HepG2 (cell line): Measurements from ENCODE around the gene ZNRF3. TPM values are rescaled to one million over a fixed set of nuclear protein-coding genes. Genes with fewer than 3 reads are reported as not detected.

Experiments used
- CEBPG ChIP-seq: IDR thresholded peaks from 2 replicates; pipeline ENCODE4 v1.6.1; 2016
- ETV6 ChIP-seq: sonication (generic); formaldehyde crosslinking; conservative IDR thresholded peaks from 2 replicates; pipeline ENCODE4 v1.4.0; 2020; ENCODE audit warnings: missing genetic modification reagents
- GATAD2A ChIP-seq: IDR thresholded peaks from 2 replicates; pipeline ENCODE4 v1.6.1; 2016
- GZF1 ChIP-seq: sonication (generic); formaldehyde crosslinking; IDR thresholded peaks from 2 replicates; pipeline ENCODE4 v1.5.1; 2020; ENCODE audit warnings: mild to moderate bottlenecking, missing genetic modification reagents
- NR2F1 ChIP-seq, 2 experiments: fragments of 450-650 bp in 1 of 2; formaldehyde crosslinking in 1 of 2; IDR thresholded peaks; 2 replicates each; pipeline versions ENCODE4 v1.5.0 to v1.6.1; 2016 to 2020; ENCODE audit warnings: mild to moderate bottlenecking in 1 of 2, missing compliant biosample characterization in 1 of 2, missing genetic modification reagents in 1 of 2, moderate library complexity in 1 of 2
- SALL2 ChIP-seq: sonication (generic); formaldehyde crosslinking; IDR thresholded peaks from 2 replicates; pipeline ENCODE4 v1.8.1; 2023; ENCODE audit warnings: mild to moderate bottlenecking, missing genetic modification reagents, inconsistent platforms
- ZC3H4 ChIP-seq: sonication (generic); formaldehyde crosslinking; IDR thresholded peaks from 2 replicates; pipeline ENCODE4 v1.4.0; 2020; ENCODE audit warnings: missing genetic modification reagents, borderline replicate concordance
- ZFP36L1 ChIP-seq: sonication (generic); formaldehyde crosslinking; IDR thresholded peaks from 2 replicates; pipeline ENCODE4 v1.8.0; 2022; ENCODE audit warnings: mild to moderate bottlenecking, missing genetic modification reagents, moderate library complexity
- ZFP41 ChIP-seq: sonication (generic); formaldehyde crosslinking; IDR thresholded peaks from 2 replicates; pipeline ENCODE4 v1.4.0; 2020; ENCODE audit warnings: mild to moderate bottlenecking, missing genetic modification reagents, borderline replicate concordance
- ZNF121 ChIP-seq: sonication (generic); formaldehyde crosslinking; IDR thresholded peaks from 2 replicates; pipeline ENCODE4 v1.5.0; 2020; ENCODE audit warnings: mild to moderate bottlenecking, missing genetic modification reagents
- ZNF317 ChIP-seq: sonication (generic); formaldehyde crosslinking; IDR thresholded peaks from 2 replicates; pipeline ENCODE4 v1.5.0; 2020; ENCODE audit warnings: mild to moderate bottlenecking, missing genetic modification reagents
- ZNF350 ChIP-seq: sonication (generic); formaldehyde crosslinking; IDR thresholded peaks from 2 replicates; pipeline ENCODE4 v1.4.0; 2020; ENCODE audit warnings: mild to moderate bottlenecking, low read depth, missing genetic modification reagents, borderline replicate concordance
- ZNF615 ChIP-seq: sonication (generic); formaldehyde crosslinking; IDR thresholded peaks from 2 replicates; pipeline ENCODE4 v1.5.0; 2020; ENCODE audit warnings: mild to moderate bottlenecking, missing genetic modification reagents, borderline replicate concordance
- ZNF891 ChIP-seq: sonication (generic); formaldehyde crosslinking; IDR thresholded peaks from 2 replicates; pipeline ENCODE4 v1.5.0; 2020; ENCODE audit warnings: mild to moderate bottlenecking, missing genetic modification reagents
- ZSCAN20 ChIP-seq: sonication (generic); formaldehyde crosslinking; IDR thresholded peaks from 2 replicates; pipeline ENCODE4 v1.4.0; 2020; ENCODE audit warnings: missing genetic modification reagents, mild to moderate bottlenecking, borderline replicate concordance
- polyA plus RNA-seq, 8 experiments: library from polyadenylated mRNA; depleted of rRNA in 3 of 8; stranded (reverse) in 7 of 8; unstranded in 1 of 8; fragments of >200 nt; fragmentation: Illumina TruSeq in 4 of 8; extraction: Trizol in 4 of 8; gene quantifications; 2 replicates each; pipeline versions ENCODE4 v1.2.1 to v1.2.3, GENCODE V29; 2011 to 2016; ENCODE audit warnings: low read depth in 4 of 8, missing spikeins in 1 of 8, mixed read lengths in 1 of 8; ENCODE audit not compliant: insufficient read depth in 1 of 8
- total RNA-seq, 5 experiments: library from RNA; depleted of rRNA; stranded (reverse); fragments of >200 nt; fragmentation: Illumina TruSeq; extraction: Trizol; gene quantifications; 2 replicates each; pipeline ENCODE4 v1.2.3, GENCODE V29; 2016; ENCODE audit warnings: low read depth in 1 of 5
- TF ChIP-seq, protein P1 (sequence below): sonication (generic); formaldehyde crosslinking; IDR thresholded peaks from 2 replicates; pipeline ENCODE4 v1.4.0; 2020; ENCODE audit warnings: low read depth, mild to moderate bottlenecking, missing genetic modification reagents
- TF ChIP-seq, protein P2 (sequence below): sonication (generic); formaldehyde crosslinking; IDR thresholded peaks from 2 replicates; pipeline ENCODE4 v1.4.0; 2020; ENCODE audit warnings: mild to moderate bottlenecking, missing genetic modification reagents
- TF ChIP-seq, protein P3 (sequence below), 2 experiments: sonication (generic) in 1 of 2; formaldehyde crosslinking in 1 of 2; IDR thresholded peaks; 2 replicates each; pipeline versions ENCODE4 v1.5.1 to v1.6.1; 2011 to 2020; ENCODE audit warnings: borderline replicate concordance in 1 of 2, low read depth in 1 of 2, low read length in 1 of 2, mild to moderate bottlenecking in 1 of 2, missing genetic modification reagents in 1 of 2, moderate library complexity in 1 of 2
- TF ChIP-seq, protein P4 (sequence below): sonication (generic); formaldehyde crosslinking; IDR thresholded peaks from 2 replicates; pipeline ENCODE4 v1.5.0; 2020; ENCODE audit warnings: mild to moderate bottlenecking, missing genetic modification reagents
- TF ChIP-seq, protein P5 (sequence below): sonication (generic); formaldehyde crosslinking; IDR thresholded peaks from 2 replicates; pipeline ENCODE4 v1.4.0; 2020; ENCODE audit warnings: mild to moderate bottlenecking, low read depth, missing genetic modification reagents

The ZNRF3 gene
- total and polyA plus RNA-seq, 2 of the 13 experiments (the other 11 are each of a cell fraction or from before 2014, with no cell fraction given) = 20.3 to 36.7 TPM

DNA sequence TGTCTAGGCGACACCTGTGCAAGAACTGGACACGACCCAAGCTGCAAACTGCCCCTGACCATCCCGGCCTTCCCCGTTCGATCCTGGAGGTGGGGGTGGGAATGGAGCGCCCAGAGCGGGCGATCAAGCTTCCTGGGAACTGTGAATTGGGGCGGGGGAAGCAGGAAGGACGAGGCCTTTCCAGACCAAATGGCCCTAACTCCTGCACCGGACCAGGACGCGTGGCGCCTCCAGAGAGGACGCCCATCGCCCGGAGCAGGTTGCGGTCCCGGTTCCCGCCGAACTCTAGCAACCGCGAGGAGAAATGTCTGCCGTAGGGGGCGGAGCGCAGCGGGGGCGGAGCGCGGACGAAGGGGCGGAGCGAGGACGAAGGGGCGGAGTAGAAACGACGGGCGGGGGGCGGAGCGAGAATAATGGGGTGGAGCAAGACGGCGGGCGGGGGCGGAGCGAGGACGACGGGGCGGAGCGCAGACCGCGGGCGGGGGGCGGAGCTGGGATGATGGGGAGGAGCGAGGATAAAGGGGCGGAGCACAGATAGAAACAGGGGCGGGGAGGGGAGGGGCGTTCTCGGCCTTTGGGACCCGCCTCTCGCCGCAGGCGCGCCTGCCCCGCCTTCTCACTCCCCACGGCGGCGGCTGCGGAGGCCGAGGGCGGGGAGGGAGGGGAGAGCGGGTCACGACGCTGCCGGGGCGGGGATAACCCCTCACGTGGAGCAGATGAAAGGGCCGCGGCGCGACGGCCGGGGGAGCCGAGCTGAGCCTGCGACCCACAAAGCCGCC lies at the start of gene ZNRF3 (continued):
- TF ChIP-seq, protein P1, sequence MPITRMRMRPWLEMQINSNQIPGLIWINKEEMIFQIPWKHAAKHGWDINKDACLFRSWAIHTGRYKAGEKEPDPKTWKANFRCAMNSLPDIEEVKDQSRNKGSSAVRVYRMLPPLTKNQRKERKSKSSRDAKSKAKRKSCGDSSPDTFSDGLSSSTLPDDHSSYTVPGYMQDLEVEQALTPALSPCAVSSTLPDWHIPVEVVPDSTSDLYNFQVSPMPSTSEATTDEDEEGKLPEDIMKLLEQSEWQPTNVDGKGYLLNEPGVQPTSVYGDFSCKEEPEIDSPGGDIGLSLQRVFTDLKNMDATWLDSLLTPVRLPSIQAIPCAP = no peak
- TF ChIP-seq, protein P2, sequence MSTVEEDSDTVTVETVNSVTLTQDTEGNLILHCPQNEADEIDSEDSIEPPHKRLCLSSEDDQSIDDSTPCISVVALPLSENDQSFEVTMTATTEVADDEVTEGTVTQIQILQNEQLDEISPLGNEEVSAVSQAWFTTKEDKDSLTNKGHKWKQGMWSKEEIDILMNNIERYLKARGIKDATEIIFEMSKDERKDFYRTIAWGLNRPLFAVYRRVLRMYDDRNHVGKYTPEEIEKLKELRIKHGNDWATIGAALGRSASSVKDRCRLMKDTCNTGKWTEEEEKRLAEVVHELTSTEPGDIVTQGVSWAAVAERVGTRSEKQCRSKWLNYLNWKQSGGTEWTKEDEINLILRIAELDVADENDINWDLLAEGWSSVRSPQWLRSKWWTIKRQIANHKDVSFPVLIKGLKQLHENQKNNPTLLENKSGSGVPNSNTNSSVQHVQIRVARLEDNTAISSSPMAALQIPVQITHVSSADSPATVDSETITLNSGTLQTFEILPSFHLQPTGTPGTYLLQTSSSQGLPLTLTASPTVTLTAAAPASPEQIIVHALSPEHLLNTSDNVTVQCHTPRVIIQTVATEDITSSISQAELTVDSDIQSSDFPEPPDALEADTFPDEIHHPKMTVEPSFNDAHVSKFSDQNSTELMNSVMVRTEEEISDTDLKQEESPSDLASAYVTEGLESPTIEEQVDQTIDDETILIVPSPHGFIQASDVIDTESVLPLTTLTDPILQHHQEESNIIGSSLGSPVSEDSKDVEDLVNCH (CRISPR knock-in tag) = no peak
- TF ChIP-seq, protein P3, sequence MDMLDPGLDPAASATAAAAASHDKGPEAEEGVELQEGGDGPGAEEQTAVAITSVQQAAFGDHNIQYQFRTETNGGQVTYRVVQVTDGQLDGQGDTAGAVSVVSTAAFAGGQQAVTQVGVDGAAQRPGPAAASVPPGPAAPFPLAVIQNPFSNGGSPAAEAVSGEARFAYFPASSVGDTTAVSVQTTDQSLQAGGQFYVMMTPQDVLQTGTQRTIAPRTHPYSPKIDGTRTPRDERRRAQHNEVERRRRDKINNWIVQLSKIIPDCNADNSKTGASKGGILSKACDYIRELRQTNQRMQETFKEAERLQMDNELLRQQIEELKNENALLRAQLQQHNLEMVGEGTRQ (IDR thresholded peaks at IDR 0.05; ENCODE audit: low read depth, low read length) = peak; percentile 65
- TF ChIP-seq, protein P3 (CRISPR knock-in tag; IDR thresholded peaks at IDR 0.05; ENCODE audit: borderline replicate concordance) = peak; percentile 69; the same call in 1 of the 2 replicates
- TF ChIP-seq ZNF317 = no peak; the same call in 1 of the 2 replicates
- TF ChIP-seq ZC3H4 = no peak
- TF ChIP-seq, protein P4, sequence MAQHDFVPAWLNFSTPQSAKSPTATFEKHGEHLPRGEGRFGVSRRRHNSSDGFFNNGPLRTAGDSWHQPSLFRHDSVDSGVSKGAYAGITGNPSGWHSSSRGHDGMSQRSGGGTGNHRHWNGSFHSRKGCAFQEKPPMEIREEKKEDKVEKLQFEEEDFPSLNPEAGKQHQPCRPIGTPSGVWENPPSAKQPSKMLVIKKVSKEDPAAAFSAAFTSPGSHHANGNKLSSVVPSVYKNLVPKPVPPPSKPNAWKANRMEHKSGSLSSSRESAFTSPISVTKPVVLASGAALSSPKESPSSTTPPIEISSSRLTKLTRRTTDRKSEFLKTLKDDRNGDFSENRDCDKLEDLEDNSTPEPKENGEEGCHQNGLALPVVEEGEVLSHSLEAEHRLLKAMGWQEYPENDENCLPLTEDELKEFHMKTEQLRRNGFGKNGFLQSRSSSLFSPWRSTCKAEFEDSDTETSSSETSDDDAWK = no peak
- TF ChIP-seq, protein P5, sequence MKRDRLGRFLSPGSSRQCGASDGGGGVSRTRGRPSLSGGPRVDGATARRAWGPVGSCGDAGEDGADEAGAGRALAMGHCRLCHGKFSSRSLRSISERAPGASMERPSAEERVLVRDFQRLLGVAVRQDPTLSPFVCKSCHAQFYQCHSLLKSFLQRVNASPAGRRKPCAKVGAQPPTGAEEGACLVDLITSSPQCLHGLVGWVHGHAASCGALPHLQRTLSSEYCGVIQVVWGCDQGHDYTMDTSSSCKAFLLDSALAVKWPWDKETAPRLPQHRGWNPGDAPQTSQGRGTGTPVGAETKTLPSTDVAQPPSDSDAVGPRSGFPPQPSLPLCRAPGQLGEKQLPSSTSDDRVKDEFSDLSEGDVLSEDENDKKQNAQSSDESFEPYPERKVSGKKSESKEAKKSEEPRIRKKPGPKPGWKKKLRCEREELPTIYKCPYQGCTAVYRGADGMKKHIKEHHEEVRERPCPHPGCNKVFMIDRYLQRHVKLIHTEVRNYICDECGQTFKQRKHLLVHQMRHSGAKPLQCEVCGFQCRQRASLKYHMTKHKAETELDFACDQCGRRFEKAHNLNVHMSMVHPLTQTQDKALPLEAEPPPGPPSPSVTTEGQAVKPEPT = no peak
- TF ChIP-seq ZNF121 (CRISPR knock-in tag) = no peak
- no peak for TF ChIP-seq ETV6
- no peak for TF ChIP-seq ZFP41 (CRISPR knock-in tag)
- TF ChIP-seq ZNF615 (CRISPR knock-in tag) = no peak
- TF ChIP-seq ZSCAN20 (CRISPR knock-in tag) = peak; percentile 55; the same call in 1 of the 2 replicates
- TF ChIP-seq SALL2 (CRISPR knock-in tag) = no peak
- no peak for TF ChIP-seq ZFP36L1 (CRISPR knock-in tag)
- peak; percentile 72; the same call in 1 of the 2 replicates for TF ChIP-seq ZNF350 (CRISPR knock-in tag)
- TF ChIP-seq ZNF891 (CRISPR knock-in tag) = peak; percentile 82; the same call in 1 of the 2 replicates
- peak in 1 of 2 experiments; percentile 69; a peak in 1 of 4 replicates for TF ChIP-seq NR2F1 (CRISPR knock-in tag; IDR thresholded peaks at IDR 0.05)
- no peak for TF ChIP-seq CEBPG (CRISPR knock-in tag)
- TF ChIP-seq GATAD2A (CRISPR knock-in tag) = no peak
- TF ChIP-seq GZF1 (CRISPR knock-in tag) = no peak
